WTC11 (cell line): ENCODE data around the gene CDK18. TPM values are rescaled to one million over a fixed set of nuclear protein-coding genes. Genes with fewer than 3 reads are reported as not detected.

Experiments used
- ATAC-seq: fragments of 200-7000 bp; cut with Tn5 transposase; 2 replicates; pipeline ENCODE4 v1.10.0; 2021; ENCODE audit warnings: mild to moderate bottlenecking, moderate library complexity
- CTCF ChIA-PET: fragments of 300-600 bp; sonication (Branson Sonifier 250); formaldehyde crosslinking; loops from one replicate; lab custom pipeline; 2021; ENCODE audit warnings: antibody characterized with exemption; lab: Charles Lee
- POLR2A ChIA-PET: fragments of 350-600 bp; sonication (Branson Sonifier 250); formaldehyde crosslinking; loops from one replicate; lab custom pipeline; 2021; ENCODE audit warnings: antibody characterized with exemption; lab: Charles Lee
- DNase-seq: peaks from one replicate; pipeline ENCODE4 v3.0.0; 2021; ENCODE audit warnings: low spot score
- H3K27ac Mint-ChIP-seq: 2 replicates; pipeline ENCODE4 v1.8.0; 2021; ENCODE audit warnings: mixed read lengths
- H3K27me3 Mint-ChIP-seq: 2 replicates; pipeline ENCODE4 v1.8.0; 2021; ENCODE audit warnings: low read depth, mild to moderate bottlenecking, moderate library complexity, mixed read lengths
- H3K36me3 Mint-ChIP-seq: 2 replicates; pipeline ENCODE4 v1.8.0; 2021; ENCODE audit warnings: mixed read lengths
- H3K4me1 Mint-ChIP-seq: 2 replicates; pipeline ENCODE4 v1.8.0; 2022; ENCODE audit warnings: mixed read lengths
- H3K4me3 Mint-ChIP-seq: 2 replicates; pipeline ENCODE4 v1.8.0; 2021; ENCODE audit warnings: mild to moderate bottlenecking, moderate library complexity, mixed read lengths
- H3K9me3 Mint-ChIP-seq: 2 replicates; pipeline ENCODE4 v1.8.0; 2021; ENCODE audit warnings: mixed read lengths
- CREM ChIP-seq: sonication (generic); formaldehyde crosslinking; IDR thresholded peaks from 2 replicates; pipeline ENCODE4 v1.8.1; 2022; ENCODE audit warnings: mild to moderate bottlenecking, missing genetic modification reagents, moderate library complexity
- FOXK1 ChIP-seq: sonication (generic); formaldehyde crosslinking; IDR thresholded peaks from 2 replicates; pipeline ENCODE4 v1.8.0; 2022; ENCODE audit warnings: mild to moderate bottlenecking, moderate library complexity, missing genetic modification reagents
- JUN ChIP-seq: sonication (generic); formaldehyde crosslinking; IDR thresholded peaks from 2 replicates; pipeline ENCODE4 v1.8.0; 2023; ENCODE audit warnings: mild to moderate bottlenecking, missing genetic modification reagents
- NR1H2 ChIP-seq: sonication (generic); formaldehyde crosslinking; IDR thresholded peaks from 2 replicates; pipeline ENCODE4 v1.9.0; 2021; ENCODE audit warnings: mild to moderate bottlenecking, moderate library complexity, missing genetic modification reagents
- NR2C2 ChIP-seq: sonication (generic); formaldehyde crosslinking; IDR thresholded peaks from 2 replicates; pipeline ENCODE4 v1.8.0; 2022; ENCODE audit warnings: mild to moderate bottlenecking, missing genetic modification reagents
- NR3C1 ChIP-seq: sonication (generic); formaldehyde crosslinking; conservative IDR thresholded peaks from 2 replicates; pipeline ENCODE4 v1.8.1; 2023; ENCODE audit warnings: low read depth, mild to moderate bottlenecking, missing genetic modification reagents
- SMAD4 ChIP-seq: sonication (generic); formaldehyde crosslinking; IDR thresholded peaks from 2 replicates; pipeline ENCODE4 v1.8.0; 2022; ENCODE audit warnings: mild to moderate bottlenecking, missing genetic modification reagents
- SP1 ChIP-seq: sonication (generic); formaldehyde crosslinking; conservative IDR thresholded peaks from 2 replicates; pipeline ENCODE4 v1.8.1; 2022; ENCODE audit warnings: missing genetic modification reagents
- ZBTB21 ChIP-seq: sonication (generic); formaldehyde crosslinking; IDR thresholded peaks from 2 replicates; pipeline ENCODE4 v1.8.1; 2023; ENCODE audit warnings: mild to moderate bottlenecking, missing genetic modification reagents, borderline replicate concordance
- total RNA-seq: library from RNA; stranded (reverse); gene quantifications from 3 replicates; pipeline ENCODE4 v1.2.3, GENCODE V29; 2021
- TF ChIP-seq, protein P1 (sequence below): sonication (generic); formaldehyde crosslinking; IDR thresholded peaks from 2 replicates; pipeline ENCODE4 v1.8.0; 2023; ENCODE audit warnings: missing genetic modification reagents
- TF ChIP-seq, protein P2 (sequence below): sonication (generic); formaldehyde crosslinking; IDR thresholded peaks from 2 replicates; pipeline ENCODE4 v1.8.0; 2022; ENCODE audit warnings: missing genetic modification reagents
- TF ChIP-seq, protein P3 (sequence below): sonication (generic); formaldehyde crosslinking; IDR thresholded peaks from 2 replicates; pipeline ENCODE4 v1.8.1; 2023; ENCODE audit warnings: mild to moderate bottlenecking, missing genetic modification reagents, borderline replicate concordance
- TF ChIP-seq, protein P4 (sequence below): sonication (generic); formaldehyde crosslinking; IDR thresholded peaks from 2 replicates; pipeline ENCODE4 v1.8.0; 2023; ENCODE audit warnings: missing genetic modification reagents, mild to moderate bottlenecking, borderline replicate concordance

CDK18 gene
- total RNA-seq, 1 experiment from 2014 or later: 71.9 TPM

DNA sequence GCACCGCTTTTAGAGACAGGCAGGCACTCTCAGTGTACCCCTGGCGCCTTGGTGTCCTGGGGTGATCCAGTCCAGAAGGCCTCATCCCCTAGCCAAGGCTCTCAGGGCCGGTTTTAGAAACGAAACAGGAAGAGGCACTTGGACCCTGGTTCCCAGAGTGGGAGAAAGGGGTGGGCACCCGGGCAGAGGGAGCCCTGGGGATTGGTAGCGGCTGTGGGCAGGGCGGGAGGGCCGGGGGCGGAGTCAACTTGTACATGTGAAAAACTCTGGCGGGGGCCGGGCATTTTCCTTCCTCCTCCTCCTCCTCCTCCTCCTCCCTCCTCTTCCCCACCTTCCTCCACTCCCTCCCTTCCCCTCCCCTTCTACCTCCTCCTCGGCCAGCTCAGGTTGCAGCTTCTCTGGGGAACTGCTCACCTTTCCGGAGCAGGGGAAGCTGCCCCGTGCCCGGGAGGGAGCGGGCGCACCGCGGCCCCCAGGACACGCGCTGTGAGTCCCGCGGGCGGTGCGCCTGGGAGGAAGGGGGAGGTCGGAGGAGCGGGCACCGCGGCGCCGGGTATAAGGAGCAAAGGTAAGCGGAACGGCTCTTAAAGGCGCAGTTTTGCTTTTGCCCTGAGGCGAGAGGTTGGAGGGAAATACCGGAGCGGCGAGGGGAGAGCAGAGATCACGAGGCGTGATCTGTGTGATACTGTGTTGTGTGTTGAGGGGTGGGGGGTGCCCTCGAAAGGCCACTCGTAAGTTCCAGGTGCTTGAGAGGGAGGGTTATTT is at the start of gene CDK18 (continued):
- no peak for TF ChIP-seq NR2C2 (CRISPR knock-in tag)
- TF ChIP-seq, protein P1, sequence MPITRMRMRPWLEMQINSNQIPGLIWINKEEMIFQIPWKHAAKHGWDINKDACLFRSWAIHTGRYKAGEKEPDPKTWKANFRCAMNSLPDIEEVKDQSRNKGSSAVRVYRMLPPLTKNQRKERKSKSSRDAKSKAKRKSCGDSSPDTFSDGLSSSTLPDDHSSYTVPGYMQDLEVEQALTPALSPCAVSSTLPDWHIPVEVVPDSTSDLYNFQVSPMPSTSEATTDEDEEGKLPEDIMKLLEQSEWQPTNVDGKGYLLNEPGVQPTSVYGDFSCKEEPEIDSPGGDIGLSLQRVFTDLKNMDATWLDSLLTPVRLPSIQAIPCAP (CRISPR knock-in tag): no peak
- no peak for TF ChIP-seq NR3C1 (CRISPR knock-in tag)
- TF ChIP-seq JUN (CRISPR knock-in tag): no peak
- TF ChIP-seq SP1 (CRISPR knock-in tag): peak; percentile 66

DNA sequence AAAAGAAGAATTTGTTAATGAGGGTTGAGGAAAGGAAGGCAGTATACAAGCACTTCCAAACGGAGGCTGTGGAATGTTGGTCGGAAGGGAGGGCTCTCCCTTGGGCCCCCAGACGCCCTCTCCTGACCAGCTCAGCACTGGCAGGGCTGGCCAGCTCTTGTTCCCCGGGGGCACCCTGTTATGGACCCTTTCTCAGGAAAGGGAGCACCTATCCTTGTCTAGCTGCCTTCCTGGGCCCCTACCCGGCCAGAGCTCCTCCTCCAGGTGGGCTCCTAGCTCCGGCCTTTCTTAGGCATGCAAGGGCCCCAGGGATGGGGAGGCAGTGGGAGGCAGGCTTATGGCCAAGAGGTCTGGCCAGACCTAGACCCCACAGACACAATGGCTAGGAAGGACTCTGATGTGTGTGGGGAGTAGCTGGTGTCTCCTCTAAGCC is 49.5 kb upstream of the CDK18 start:
- peak; percentile 60 for DNase-seq
- Mint-ChIP-seq H3K4me3 (peak overlapping the region; percentile 99), H3K27me3 (peaks cover 3% of the 10 kb centered on the region), H3K9me3 (no peaks in the 10 kb centered on the region), H3K4me1 (peaks cover 60% of the 10 kb centered on the region), H3K36me3 (no peaks in the 10 kb centered on the region), H3K27ac (no peak overlapping the region)
- CTCF ChIA-PET: interaction anchor here (0.6 to 12.4 kb wide), 15 partner anchors 13 to 203 kb away, joined by 3 to 205 read pairs (median 9); no protein-coding TSS in a partner anchor
- peak; percentile 2 for ATAC-seq
- TF ChIP-seq SP1 (CRISPR knock-in tag): no peak
- TF ChIP-seq, protein P2, sequence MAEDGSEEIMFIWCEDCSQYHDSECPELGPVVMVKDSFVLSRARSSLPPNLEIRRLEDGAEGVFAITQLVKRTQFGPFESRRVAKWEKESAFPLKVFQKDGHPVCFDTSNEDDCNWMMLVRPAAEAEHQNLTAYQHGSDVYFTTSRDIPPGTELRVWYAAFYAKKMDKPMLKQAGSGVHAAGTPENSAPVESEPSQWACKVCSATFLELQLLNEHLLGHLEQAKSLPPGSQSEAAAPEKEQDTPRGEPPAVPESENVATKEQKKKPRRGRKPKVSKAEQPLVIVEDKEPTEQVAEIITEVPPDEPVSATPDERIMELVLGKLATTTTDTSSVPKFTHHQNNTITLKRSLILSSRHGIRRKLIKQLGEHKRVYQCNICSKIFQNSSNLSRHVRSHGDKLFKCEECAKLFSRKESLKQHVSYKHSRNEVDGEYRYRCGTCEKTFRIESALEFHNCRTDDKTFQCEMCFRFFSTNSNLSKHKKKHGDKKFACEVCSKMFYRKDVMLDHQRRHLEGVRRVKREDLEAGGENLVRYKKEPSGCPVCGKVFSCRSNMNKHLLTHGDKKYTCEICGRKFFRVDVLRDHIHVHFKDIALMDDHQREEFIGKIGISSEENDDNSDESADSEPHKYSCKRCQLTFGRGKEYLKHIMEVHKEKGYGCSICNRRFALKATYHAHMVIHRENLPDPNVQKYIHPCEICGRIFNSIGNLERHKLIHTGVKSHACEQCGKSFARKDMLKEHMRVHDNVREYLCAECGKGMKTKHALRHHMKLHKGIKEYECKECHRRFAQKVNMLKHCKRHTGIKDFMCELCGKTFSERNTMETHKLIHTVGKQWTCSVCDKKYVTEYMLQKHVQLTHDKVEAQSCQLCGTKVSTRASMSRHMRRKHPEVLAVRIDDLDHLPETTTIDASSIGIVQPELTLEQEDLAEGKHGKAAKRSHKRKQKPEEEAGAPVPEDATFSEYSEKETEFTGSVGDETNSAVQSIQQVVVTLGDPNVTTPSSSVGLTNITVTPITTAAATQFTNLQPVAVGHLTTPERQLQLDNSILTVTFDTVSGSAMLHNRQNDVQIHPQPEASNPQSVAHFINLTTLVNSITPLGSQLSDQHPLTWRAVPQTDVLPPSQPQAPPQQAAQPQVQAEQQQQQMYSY (CRISPR knock-in tag): peak; percentile 66
- TF ChIP-seq, protein P3, sequence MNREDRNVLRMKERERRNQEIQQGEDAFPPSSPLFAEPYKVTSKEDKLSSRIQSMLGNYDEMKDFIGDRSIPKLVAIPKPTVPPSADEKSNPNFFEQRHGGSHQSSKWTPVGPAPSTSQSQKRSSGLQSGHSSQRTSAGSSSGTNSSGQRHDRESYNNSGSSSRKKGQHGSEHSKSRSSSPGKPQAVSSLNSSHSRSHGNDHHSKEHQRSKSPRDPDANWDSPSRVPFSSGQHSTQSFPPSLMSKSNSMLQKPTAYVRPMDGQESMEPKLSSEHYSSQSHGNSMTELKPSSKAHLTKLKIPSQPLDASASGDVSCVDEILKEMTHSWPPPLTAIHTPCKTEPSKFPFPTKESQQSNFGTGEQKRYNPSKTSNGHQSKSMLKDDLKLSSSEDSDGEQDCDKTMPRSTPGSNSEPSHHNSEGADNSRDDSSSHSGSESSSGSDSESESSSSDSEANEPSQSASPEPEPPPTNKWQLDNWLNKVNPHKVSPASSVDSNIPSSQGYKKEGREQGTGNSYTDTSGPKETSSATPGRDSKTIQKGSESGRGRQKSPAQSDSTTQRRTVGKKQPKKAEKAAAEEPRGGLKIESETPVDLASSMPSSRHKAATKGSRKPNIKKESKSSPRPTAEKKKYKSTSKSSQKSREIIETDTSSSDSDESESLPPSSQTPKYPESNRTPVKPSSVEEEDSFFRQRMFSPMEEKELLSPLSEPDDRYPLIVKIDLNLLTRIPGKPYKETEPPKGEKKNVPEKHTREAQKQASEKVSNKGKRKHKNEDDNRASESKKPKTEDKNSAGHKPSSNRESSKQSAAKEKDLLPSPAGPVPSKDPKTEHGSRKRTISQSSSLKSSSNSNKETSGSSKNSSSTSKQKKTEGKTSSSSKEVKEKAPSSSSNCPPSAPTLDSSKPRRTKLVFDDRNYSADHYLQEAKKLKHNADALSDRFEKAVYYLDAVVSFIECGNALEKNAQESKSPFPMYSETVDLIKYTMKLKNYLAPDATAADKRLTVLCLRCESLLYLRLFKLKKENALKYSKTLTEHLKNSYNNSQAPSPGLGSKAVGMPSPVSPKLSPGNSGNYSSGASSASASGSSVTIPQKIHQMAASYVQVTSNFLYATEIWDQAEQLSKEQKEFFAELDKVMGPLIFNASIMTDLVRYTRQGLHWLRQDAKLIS (CRISPR knock-in tag): no peak
- no peak for TF ChIP-seq CREM (CRISPR knock-in tag)
- TF ChIP-seq, protein P4, sequence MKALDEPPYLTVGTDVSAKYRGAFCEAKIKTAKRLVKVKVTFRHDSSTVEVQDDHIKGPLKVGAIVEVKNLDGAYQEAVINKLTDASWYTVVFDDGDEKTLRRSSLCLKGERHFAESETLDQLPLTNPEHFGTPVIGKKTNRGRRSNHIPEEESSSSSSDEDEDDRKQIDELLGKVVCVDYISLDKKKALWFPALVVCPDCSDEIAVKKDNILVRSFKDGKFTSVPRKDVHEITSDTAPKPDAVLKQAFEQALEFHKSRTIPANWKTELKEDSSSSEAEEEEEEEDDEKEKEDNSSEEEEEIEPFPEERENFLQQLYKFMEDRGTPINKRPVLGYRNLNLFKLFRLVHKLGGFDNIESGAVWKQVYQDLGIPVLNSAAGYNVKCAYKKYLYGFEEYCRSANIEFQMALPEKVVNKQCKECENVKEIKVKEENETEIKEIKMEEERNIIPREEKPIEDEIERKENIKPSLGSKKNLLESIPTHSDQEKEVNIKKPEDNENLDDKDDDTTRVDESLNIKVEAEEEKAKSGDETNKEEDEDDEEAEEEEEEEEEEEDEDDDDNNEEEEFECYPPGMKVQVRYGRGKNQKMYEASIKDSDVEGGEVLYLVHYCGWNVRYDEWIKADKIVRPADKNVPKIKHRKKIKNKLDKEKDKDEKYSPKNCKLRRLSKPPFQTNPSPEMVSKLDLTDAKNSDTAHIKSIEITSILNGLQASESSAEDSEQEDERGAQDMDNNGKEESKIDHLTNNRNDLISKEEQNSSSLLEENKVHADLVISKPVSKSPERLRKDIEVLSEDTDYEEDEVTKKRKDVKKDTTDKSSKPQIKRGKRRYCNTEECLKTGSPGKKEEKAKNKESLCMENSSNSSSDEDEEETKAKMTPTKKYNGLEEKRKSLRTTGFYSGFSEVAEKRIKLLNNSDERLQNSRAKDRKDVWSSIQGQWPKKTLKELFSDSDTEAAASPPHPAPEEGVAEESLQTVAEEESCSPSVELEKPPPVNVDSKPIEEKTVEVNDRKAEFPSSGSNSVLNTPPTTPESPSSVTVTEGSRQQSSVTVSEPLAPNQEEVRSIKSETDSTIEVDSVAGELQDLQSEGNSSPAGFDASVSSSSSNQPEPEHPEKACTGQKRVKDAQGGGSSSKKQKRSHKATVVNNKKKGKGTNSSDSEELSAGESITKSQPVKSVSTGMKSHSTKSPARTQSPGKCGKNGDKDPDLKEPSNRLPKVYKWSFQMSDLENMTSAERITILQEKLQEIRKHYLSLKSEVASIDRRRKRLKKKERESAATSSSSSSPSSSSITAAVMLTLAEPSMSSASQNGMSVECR (CRISPR knock-in tag): 0 out of 2 replicates have a peak, but pooled peaks have one; percentile 12
- TF ChIP-seq, protein P1 (CRISPR knock-in tag): no peak
- no peak for TF ChIP-seq NR1H2
- no peak for TF ChIP-seq SMAD4 (CRISPR knock-in tag)
- TF ChIP-seq FOXK1: peak; percentile 37; the same call in 1 of the 2 replicates
- no peak for TF ChIP-seq ZBTB21 (CRISPR knock-in tag)
- POLR2A ChIA-PET: interaction anchor here (0.6 to 4.5 kb wide), 6 partner anchors 8 to 160 kb away, joined by 3 to 48 read pairs (median 6); no protein-coding TSS in a partner anchor
